Spinal cord (tissue), 10 donors: ENCODE data around the gene COLEC12. TPM values are rescaled to one million over a fixed set of nuclear protein-coding genes. Genes with fewer than 3 reads are reported as not detected.

Experiments
- DNase-seq, 6 donors: peaks; one replicate each; pipeline versions ENCODE4 v3.0.0 to v3.0.0-alpha.2; 2013 to 2015; ENCODE audit warnings: low spot score in 6 of 6, low read depth in 4 of 6
- H3K27ac ChIP-seq: one replicate; pipeline ENCODE4 v1.5.1; 2013; ENCODE audit warnings: low read depth, low read length, control low read depth
- H3K27me3 ChIP-seq: one replicate; pipeline ENCODE4 v1.6.1; 2013; ENCODE audit warnings: low read length; ENCODE audit not compliant: control insufficient read depth, insufficient read depth
- H3K36me3 ChIP-seq: one replicate; pipeline ENCODE4 v1.6.1; 2013; ENCODE audit warnings: low read length; ENCODE audit not compliant: control insufficient read depth, insufficient read depth
- H3K4me1 ChIP-seq: one replicate; pipeline ENCODE4 v1.6.1; 2013; ENCODE audit warnings: low read length; ENCODE audit not compliant: control insufficient read depth, insufficient read depth
- H3K4me3 ChIP-seq: one replicate; pipeline ENCODE4 v1.5.1; 2013; ENCODE audit warnings: low read depth, low read length, control low read depth
- H3K9me3 ChIP-seq: one replicate; pipeline ENCODE4 v1.6.1; 2013; ENCODE audit warnings: low read length; ENCODE audit not compliant: control insufficient read depth, insufficient read depth
- WGBS: methylation state at CpG from one replicate; pipeline ENCODE4 v1.1.5; 2013; ENCODE audit warnings: missing lambda C conversion rate; ENCODE audit not compliant: insufficient coverage; 5-methylcytosine and 5-hydroxymethylcytosine counted together
- polyA plus RNA-seq, 2 donors: library from polyadenylated mRNA; unstranded; fragments of 120-200 nt; gene quantifications; one replicate each; pipeline ENCODE4 v1.2.1, GENCODE V29; 2013; ENCODE audit not compliant: insufficient read length in 2 of 2
- total RNA-seq, 2 donors: library from RNA; depleted of rRNA in 1 of 2; stranded (reverse); fragments of 120-200 nt in 1 of 2; fragments of >200 nt in 1 of 2; gene quantifications; one replicate each; pipeline versions ENCODE4 v1.2.3 to v1.2.4, GENCODE V29; 2013 to 2014
- donor health status: healthy.

Gene COLEC12
- total and polyA plus RNA-seq, 4 donors, result 19.2 to 282 (median 57.4) TPM

DNA sequence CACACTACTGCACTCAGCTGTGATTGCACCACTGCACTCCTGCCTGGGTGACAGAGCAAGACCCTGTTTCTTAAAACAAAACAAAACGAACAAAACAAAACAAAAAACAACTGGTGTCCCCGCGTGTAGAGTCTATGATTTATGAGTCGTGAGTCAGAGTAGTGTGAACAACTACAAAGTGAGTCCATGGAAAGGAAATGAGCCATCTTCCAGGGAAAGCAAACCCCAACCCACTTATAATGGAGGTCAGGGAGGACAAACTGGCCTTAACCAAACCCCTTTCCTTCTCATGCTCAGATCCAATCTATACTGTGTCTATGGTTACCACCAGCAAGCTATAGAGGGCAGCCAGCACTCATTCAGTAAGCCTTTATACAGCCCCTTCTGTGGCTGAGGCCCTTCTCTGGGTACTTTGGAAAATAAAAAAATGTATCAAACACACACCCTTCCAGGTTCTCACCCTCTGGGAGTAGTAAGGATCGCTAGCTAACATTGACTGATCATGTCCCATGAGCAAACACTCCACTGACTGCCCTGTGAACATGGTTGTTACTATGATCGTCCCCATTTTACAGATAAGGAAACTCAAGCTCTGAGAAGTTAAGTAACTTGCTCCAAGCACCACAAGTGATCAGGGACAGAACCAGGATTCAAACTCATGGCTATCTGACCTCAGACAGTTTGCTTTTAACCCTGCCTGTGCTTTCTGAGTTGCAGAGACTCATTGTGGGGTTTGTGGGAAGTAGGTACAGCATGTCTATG is 24.7 kb upstream of the COLEC12 start:
- DNase-seq, result no peak
- 90% methylated on average over 2 of the region's 6 CpGs for WGBS
- H3K9me3 ChIP-seq, result no peaks in the 10 kb centered on the region

DNA sequence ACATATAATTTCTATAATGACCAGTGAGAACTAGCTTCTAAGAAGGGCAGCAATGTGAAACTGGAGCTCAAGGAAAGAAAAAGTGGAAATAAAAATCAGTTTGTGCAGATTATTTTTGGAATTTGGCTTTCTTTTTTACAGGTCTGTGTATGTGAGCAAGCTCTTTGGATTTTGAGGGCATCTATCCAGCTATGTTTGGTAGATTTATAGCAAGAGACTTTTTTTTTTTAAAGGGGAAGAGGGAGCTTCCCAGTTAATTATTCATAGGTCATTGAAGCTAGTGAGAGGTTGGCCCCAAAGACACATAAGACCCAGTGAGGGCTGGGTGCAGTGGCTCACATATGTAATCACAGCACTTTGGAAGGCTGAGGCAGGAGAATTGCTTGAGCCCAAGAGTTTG is 24.0 kb upstream of the COLEC12 start:
- Histone ChIP-seq H3K4me1 (no peaks in the 10 kb centered on the region), H3K27me3 (no peaks in the 10 kb centered on the region), H3K27ac (no peak overlapping the region), H3K9me3 (no peaks in the 10 kb centered on the region), H3K36me3 (no peaks in the 10 kb centered on the region), H3K4me3 (no peak overlapping the region)
- no peak for DNase-seq

More for the DNA sequence above, 24.7 kb upstream of the COLEC12 start:
- Histone ChIP-seq H3K27me3 (no peaks in the 10 kb centered on the region), H3K4me1 (no peaks in the 10 kb centered on the region), H3K27ac (no peak overlapping the region), H3K36me3 (no peaks in the 10 kb centered on the region), H3K4me3 (no peak overlapping the region)

GRCh38 chr18:523561-523960 is 23.1 kb upstream of the COLEC12 start:
- no peak overlapping the region for H3K4me3 ChIP-seq
- no peak overlapping the region for H3K27ac ChIP-seq
- no peaks in the 10 kb centered on the region for H3K27me3 ChIP-seq
- WGBS, result 89% methylated on average over 2 of the region's 4 CpGs
- peaks cover 4% of the 10 kb centered on the region for H3K4me1 ChIP-seq
- DNase-seq, result no peak
- H3K9me3 ChIP-seq, result no peaks in the 10 kb centered on the region
- no peaks in the 10 kb centered on the region for H3K36me3 ChIP-seq

DNA sequence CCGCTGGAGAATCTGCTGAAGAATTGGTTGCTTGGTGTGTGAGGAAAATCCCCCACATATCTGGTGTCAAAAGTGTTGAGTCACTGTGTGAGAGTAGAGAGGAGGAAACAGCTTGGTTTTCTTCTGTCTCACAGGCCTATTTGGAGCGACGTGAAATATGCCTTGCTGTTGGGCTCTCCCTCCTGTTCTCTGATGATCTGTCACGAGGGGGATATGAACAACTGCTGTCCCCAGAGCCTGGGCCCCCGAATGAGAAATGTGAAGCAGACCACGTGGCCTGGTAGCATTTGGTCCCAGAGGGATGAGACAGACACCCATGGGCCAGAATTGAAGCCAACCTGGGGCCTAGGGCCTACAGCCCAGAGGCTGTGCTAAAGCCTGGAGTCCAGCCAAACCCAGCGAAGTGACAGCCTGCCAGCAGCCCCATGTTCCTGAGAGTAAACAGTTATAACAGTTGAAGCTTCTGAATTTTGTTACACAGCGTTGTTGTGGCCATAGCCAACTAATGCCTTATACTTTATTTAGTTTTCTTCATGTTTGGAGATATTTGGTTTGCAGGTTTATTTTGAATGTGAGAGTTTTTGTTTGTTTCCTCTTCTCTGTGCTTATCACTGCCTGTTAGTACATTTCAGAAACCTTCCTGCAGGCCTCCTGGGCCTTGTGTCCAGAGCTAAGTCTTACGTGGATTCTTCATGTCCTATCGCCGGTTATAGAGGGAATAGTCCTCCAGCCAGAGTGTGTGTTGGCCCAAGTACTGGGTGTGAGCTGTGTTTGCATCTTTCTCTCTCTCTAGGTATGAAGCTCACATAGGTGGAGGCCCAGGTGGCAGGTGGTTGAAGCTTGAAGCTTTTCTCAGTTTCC is 18.7 kb upstream of the COLEC12 start:
- no peaks in the 10 kb centered on the region for H3K36me3 ChIP-seq
- no peaks in the 10 kb centered on the region for H3K9me3 ChIP-seq
- no peaks in the 10 kb centered on the region for H3K27me3 ChIP-seq
- no peak overlapping the region for H3K4me3 ChIP-seq
- DNase-seq, result peak in 2 of 6 donors; percentile 29 to 84
- peaks cover 4% of the 10 kb centered on the region for H3K4me1 ChIP-seq
- no peak overlapping the region for H3K27ac ChIP-seq
- 59% methylated on average over 10 of the region's 11 CpGs for WGBS

GRCh38 chr18:518081-518480 is 17.6 kb upstream of the COLEC12 start:
- Histone ChIP-seq H3K9me3 (no peaks in the 10 kb centered on the region), H3K27ac (no peak overlapping the region), H3K27me3 (no peaks in the 10 kb centered on the region), H3K4me3 (no peak overlapping the region), H3K4me1 (peaks cover 4% of the 10 kb centered on the region), H3K36me3 (no peaks in the 10 kb centered on the region)
- WGBS, result 85% methylated on average over 2 of the region's 3 CpGs
- DNase-seq, result no peak

- Histone ChIP-seq H3K36me3 (no peaks in the 10 kb centered on the region), H3K27me3 (no peaks in the 10 kb centered on the region), H3K9me3 (no peaks in the 10 kb centered on the region), H3K4me3 (no peak overlapping the region), H3K4me1 (peaks cover 4% of the 10 kb centered on the region), H3K27ac (no peak overlapping the region)
- no peak for DNase-seq
- WGBS, result 67% methylated on average over 4 of the region's 4 CpGs
Observed at GRCh38 chr18:515838-516237, 15.3 kb upstream of the COLEC12 start.

- WGBS, result 94% methylated on average over 36 of the region's 44 CpGs
- Histone ChIP-seq H3K9me3 (no peaks in the 10 kb centered on the region), H3K4me3 (no peak overlapping the region), H3K4me1 (peaks cover 4% of the 10 kb centered on the region), H3K27ac (no peak overlapping the region), H3K27me3 (no peaks in the 10 kb centered on the region), H3K36me3 (no peaks in the 10 kb centered on the region)
- no peak for DNase-seq
Observed at GRCh38 chr18:515156-515815, 14.8 kb upstream of the COLEC12 start.

GRCh38 chr18:513826-514530 is 13.5 kb upstream of the COLEC12 start:
- peaks cover under 1% of the 10 kb centered on the region for H3K4me1 ChIP-seq
- 95% methylated on average over 29 of the region's 36 CpGs for WGBS
- no peaks in the 10 kb centered on the region for H3K27me3 ChIP-seq
- no peaks in the 10 kb centered on the region for H3K9me3 ChIP-seq
- H3K36me3 ChIP-seq, result no peaks in the 10 kb centered on the region
- H3K27ac ChIP-seq, result no peak overlapping the region
- no peak overlapping the region for H3K4me3 ChIP-seq
- no peak for DNase-seq

GRCh38 chr18:512957-513356 is 12.5 kb upstream of the COLEC12 start:
- H3K4me1 ChIP-seq, result no peaks in the 10 kb centered on the region
- H3K9me3 ChIP-seq, result no peaks in the 10 kb centered on the region
- no CpG with 5 or more reads among the region's 9 CpGs for WGBS
- no peak overlapping the region for H3K27ac ChIP-seq
- no peaks in the 10 kb centered on the region for H3K36me3 ChIP-seq
- DNase-seq, result no peak
- no peaks in the 10 kb centered on the region for H3K27me3 ChIP-seq
- H3K4me3 ChIP-seq, result no peak overlapping the region
